HG03439 (cell line): ENCODE measurements around the gene IL17B.
"Not testable (repeated sequence)": the region's sequence is repeated elsewhere in the genome, so short reads cannot be mapped to it uniquely, and the experiment has no call there.

Experiments used
- ATAC-seq: cut with Tn5 transposase; IDR thresholded peaks from one replicate; pipeline ENCODE4 v1.9.1; 2021; ENCODE audit warnings: mild to moderate bottlenecking, moderate library complexity; ENCODE audit not compliant: unreplicated experiment

IL17B gene

GRCh38 chr5:149403923-149404745 lies 25.0 kb upstream of the IL17B start:
- no peak for ATAC-seq

GRCh38 chr5:149402291-149402690 lies 23.2 kb upstream of the IL17B start:
- no peak for ATAC-seq

- no peak for ATAC-seq
Measured at GRCh38 chr5:149401051-149401450, 22.0 kb upstream of the IL17B start.

GRCh38 chr5:149400304-149400703 lies 21.2 kb upstream of the IL17B start:
- no peak for ATAC-seq

GRCh38 chr5:149399775-149400174 lies 20.7 kb upstream of the IL17B start:
- ATAC-seq = no peak

GRCh38 chr5:149398747-149399266 lies 19.7 kb upstream of the IL17B start:
- not testable (repeated sequence) for ATAC-seq

GRCh38 chr5:149397530-149397929 lies 18.4 kb upstream of the IL17B start:
- no peak for ATAC-seq

GRCh38 chr5:149394996-149395395 lies 15.9 kb upstream of the IL17B start:
- not testable (repeated sequence) for ATAC-seq

GRCh38 chr5:149392718-149393117 lies 13.6 kb upstream of the IL17B start:
- ATAC-seq = no peak

- ATAC-seq = no peak
Measured at GRCh38 chr5:149391524-149391923, 12.4 kb upstream of the IL17B start.

- not testable (repeated sequence) for ATAC-seq
Measured at GRCh38 chr5:149391076-149391475, 12.0 kb upstream of the IL17B start.

GRCh38 chr5:149389552-149390495 lies 10.7 kb upstream of the IL17B start:
- no peak for ATAC-seq

- no peak for ATAC-seq
Measured at GRCh38 chr5:149388498-149389190, 9.6 kb upstream of the IL17B start.

- no peak for ATAC-seq
Measured at GRCh38 chr5:149387982-149388381, 8.9 kb upstream of the IL17B start.

GRCh38 chr5:149387081-149387631 lies 8.1 kb upstream of the IL17B start:
- ATAC-seq = no peak

GRCh38 chr5:149386166-149386565 lies 7.1 kb upstream of the IL17B start:
- no peak for ATAC-seq

- ATAC-seq = no peak
Measured at GRCh38 chr5:149383399-149383798, 4.3 kb upstream of the IL17B start.

GRCh38 chr5:149382517-149383220 lies 3.6 kb upstream of the IL17B start:
- no peak for ATAC-seq

- ATAC-seq = peak; percentile 68
Measured at GRCh38 chr5:149381986-149382338, 2.9 kb upstream of the IL17B start.
